Stimulated activated naive CD8-positive, alpha-beta T cell treated with anti-CD3 and anti-CD28 coated beads, Interleukin-15, Interleukin-2, amounts not matched to agents 100 ng/mL and 50 ng/mL, for 24 hours (primary cell): ENCODE measurements around the gene MTG1.
"Not testable (repeated sequence)": the region's sequence is repeated elsewhere in the genome, so short reads cannot be mapped to it uniquely, and the experiment has no call there.

Experiments used
- H3K27ac Mint-ChIP-seq: one replicate; pipeline ENCODE4 v1.8.0; 2021; ENCODE audit warnings: mild to moderate bottlenecking, mixed read lengths
- H3K27me3 Mint-ChIP-seq: one replicate; pipeline ENCODE4 v1.8.0; 2021; ENCODE audit warnings: mixed read lengths
- H3K36me3 Mint-ChIP-seq: one replicate; pipeline ENCODE4 v1.8.0; 2021; ENCODE audit warnings: low read depth, mixed read lengths
- H3K4me1 Mint-ChIP-seq: one replicate; pipeline ENCODE4 v1.8.0; 2021; ENCODE audit warnings: low read depth, mixed read lengths
- H3K4me3 Mint-ChIP-seq: one replicate; pipeline ENCODE4 v1.8.0; 2021; ENCODE audit warnings: mild to moderate bottlenecking, mixed read lengths
- H3K9me3 Mint-ChIP-seq: one replicate; pipeline ENCODE4 v1.8.0; 2021; ENCODE audit warnings: mixed read lengths

The MTG1 gene

GRCh38 chr10:133379801-133380666, 13.9 kb upstream of the MTG1 start:
- H3K27me3 Mint-ChIP-seq, result no peaks in the 10 kb centered on the region
- no peak overlapping the region for H3K27ac Mint-ChIP-seq
- no peaks in the 10 kb centered on the region for H3K36me3 Mint-ChIP-seq
- peak overlapping the region; percentile 56 for H3K4me3 Mint-ChIP-seq
- H3K4me1 Mint-ChIP-seq, result peaks cover 7% of the 10 kb centered on the region
- no peaks in the 10 kb centered on the region for H3K9me3 Mint-ChIP-seq

DNA sequence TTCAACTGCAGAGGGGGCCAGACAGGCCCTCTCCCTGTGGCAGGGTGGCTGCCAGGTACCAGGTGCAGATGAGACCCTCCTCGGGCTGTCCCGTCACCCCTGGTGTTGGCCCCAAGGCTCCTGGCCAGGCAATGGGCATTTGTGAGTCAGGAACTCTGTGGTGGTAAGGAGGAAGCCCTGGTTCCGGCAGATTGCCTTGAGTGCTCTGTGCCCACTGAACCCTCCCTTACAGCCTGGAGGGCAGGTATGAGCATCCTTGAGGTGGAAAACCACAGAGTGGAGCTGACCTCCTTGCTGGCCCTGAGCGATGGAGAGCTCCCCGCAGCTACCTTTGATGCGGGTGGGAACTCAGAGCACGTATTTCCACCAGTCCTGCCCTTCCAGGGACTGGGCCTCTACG, 12.9 kb upstream of the MTG1 start:
- peaks cover 7% of the 10 kb centered on the region for H3K4me1 Mint-ChIP-seq
- no peak overlapping the region for H3K27ac Mint-ChIP-seq
- no peak overlapping the region for H3K4me3 Mint-ChIP-seq
- H3K36me3 Mint-ChIP-seq, result no peaks in the 10 kb centered on the region
- no peaks in the 10 kb centered on the region for H3K27me3 Mint-ChIP-seq
- no peaks in the 10 kb centered on the region for H3K9me3 Mint-ChIP-seq

DNA sequence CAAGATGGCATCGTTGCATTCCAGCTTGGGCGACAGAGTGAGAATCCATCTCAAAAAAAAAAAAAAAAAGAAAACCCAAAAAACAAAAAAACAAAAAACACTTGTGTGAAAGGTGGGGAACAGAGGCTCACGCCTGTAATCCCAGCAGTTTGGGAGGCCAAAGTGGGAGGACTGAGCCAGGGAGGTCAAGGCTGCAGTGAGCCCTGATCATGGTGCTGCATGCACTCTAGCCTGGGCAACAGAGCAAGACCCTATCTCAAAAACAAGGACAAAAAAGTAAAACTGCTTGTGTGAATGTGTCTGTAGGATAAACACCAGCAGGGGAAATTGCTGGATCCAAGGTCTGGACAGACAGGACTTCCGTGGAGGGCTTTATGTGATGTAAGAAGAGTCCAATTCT, 10.4 kb upstream of the MTG1 start:
- Mint-ChIP-seq H3K27me3 (no peaks in the 10 kb centered on the region), H3K27ac (no peak overlapping the region), H3K4me3 (no peak overlapping the region), H3K4me1 (peaks cover 12% of the 10 kb centered on the region), H3K36me3 (no peaks in the 10 kb centered on the region), H3K9me3 (no peaks in the 10 kb centered on the region)

DNA sequence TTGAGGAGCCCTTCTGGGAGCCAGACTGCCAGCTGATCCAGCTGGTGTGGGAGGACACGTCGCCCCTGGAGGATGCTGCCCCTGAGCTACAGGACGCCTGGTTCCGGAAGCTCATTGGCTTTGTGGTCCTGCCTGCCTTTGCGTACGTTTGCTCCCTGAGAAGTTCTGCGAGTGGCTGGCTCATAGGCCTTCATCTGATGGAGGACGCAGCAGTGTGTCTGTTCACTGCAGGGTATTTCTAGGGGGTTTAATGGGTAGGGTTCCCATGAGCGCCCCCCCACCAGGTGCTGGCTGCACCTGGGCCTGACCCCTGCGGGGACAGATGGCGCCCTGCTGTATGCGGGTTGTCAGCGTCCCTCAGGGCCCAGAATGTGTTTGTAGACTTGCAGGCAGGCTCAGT, 9.9 kb upstream of the MTG1 start:
- Mint-ChIP-seq H3K27ac (no peak overlapping the region), H3K9me3 (no peaks in the 10 kb centered on the region), H3K4me1 (peaks cover 18% of the 10 kb centered on the region), H3K27me3 (no peaks in the 10 kb centered on the region), H3K36me3 (no peaks in the 10 kb centered on the region), H3K4me3 (no peak overlapping the region)

DNA sequence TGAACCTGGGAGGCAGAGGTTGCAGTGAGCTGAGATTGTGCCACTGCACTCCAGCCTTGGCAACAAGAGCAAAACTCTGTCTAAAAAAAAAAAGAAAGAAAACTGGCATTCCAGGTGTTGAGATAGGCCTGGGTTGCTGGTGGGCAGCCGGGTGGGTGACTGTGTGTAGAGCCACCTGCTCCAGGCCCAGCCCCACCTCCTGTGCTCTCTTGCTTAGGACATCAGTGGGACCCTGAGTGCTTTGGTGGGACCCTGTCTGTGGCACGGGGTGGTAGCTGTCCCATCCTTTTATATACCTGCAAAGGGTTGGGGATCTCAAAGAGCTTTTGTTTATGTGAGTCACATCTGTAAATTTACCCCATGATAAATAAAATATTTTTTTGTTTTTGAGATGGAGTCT, 8.7 kb upstream of the MTG1 start:
- Mint-ChIP-seq H3K9me3 (no peaks in the 10 kb centered on the region), H3K27me3 (no peaks in the 10 kb centered on the region), H3K4me3 (no peak overlapping the region), H3K36me3 (no peaks in the 10 kb centered on the region), H3K27ac (no peak overlapping the region), H3K4me1 (peaks cover 28% of the 10 kb centered on the region)

GRCh38 chr10:133386951-133387350, 7.0 kb upstream of the MTG1 start:
- peaks cover 44% of the 10 kb centered on the region for H3K4me1 Mint-ChIP-seq
- not testable (repeated sequence) for H3K36me3 Mint-ChIP-seq, H3K27ac Mint-ChIP-seq, H3K9me3 Mint-ChIP-seq, H3K27me3 Mint-ChIP-seq, H3K4me3 Mint-ChIP-seq

DNA sequence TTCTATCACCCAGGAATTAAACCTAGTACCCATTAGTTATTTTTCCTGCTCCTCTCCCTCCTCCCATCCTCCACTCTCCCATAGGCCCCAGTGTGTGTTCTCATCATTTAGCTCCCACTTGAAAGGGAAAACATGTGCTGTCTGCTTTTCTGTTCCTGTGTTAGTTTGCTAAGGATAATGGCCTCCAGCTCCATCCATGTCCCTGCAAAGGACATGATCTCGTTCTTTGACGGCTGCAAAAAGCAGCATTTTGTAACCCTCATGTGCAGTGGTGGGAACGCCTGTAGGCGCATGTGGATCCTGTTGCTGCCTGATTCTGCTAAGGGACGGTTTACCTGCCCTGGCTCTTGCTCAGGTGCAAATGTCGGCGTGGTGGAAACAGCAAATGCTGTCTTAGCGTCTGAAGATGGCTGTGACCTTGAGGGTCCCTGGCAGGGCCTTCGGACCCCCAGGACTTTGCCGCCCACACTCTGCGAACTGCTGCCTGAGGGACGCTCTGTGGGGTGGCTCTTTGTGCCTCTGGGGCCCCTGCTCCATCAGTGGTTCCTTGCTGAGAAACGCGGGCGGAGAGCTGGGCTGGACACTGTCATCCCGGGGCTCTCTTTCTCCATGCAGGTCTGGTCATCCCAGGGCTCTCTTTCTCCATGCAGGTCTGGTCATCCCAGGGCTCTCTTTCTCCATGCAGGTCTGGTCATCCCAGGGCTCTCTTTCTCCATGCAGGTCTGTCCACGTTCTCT, 5.6 kb upstream of the MTG1 start:
- Mint-ChIP-seq H3K27me3 (no peaks in the 10 kb centered on the region), H3K36me3 (no peaks in the 10 kb centered on the region), H3K27ac (peak overlapping the region; percentile 87), H3K9me3 (no peaks in the 10 kb centered on the region), H3K4me1 (peaks cover 53% of the 10 kb centered on the region), H3K4me3 (peak overlapping the region; percentile 79)

- H3K4me1 Mint-ChIP-seq, result peaks cover 56% of the 10 kb centered on the region
Measured at GRCh38 chr10:133388973-133389818, 4.8 kb upstream of the MTG1 start.

DNA sequence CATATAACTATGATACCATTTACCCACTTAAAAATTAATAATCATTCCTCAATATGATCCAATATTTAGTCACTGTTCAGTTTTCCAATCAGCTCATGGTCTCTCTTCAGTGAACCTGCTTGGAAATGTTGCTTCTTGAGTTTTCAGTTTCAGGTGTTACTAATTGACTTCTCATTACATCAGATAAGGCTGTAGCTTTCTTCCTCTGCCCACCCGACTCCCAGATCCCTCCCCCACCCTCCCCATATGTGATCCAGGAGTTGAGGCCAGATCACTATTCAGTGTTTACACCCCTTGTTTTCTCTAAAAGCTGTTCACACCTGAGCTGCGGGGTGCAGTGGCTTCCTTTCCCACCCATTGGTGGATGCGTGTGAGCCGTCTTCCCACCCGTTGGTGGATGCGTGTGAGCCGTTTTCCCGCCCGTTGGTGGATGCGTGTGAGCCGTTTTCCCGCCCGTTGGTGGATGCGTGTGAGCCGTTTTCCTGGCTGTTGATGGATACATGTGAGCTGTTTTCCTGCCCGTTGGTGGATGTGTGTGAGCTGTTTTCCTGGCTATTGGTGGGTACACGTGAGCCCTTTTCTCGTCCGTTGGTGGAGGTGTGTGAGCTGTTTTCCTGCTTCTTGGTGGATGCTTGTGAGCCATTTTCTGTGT, 3.2 kb upstream of the MTG1 start:
- Mint-ChIP-seq H3K4me3 (peak overlapping the region; percentile 79), H3K4me1 (peaks cover 69% of the 10 kb centered on the region), H3K27me3 (no peaks in the 10 kb centered on the region), H3K36me3 (peaks cover 9% of the 10 kb centered on the region), H3K9me3 (no peaks in the 10 kb centered on the region), H3K27ac (peak overlapping the region; percentile 87)

More at GRCh38 chr10:133388973-133389818, 4.8 kb upstream of the MTG1 start:
- Mint-ChIP-seq H3K27me3 (no peaks in the 10 kb centered on the region), H3K9me3 (no peaks in the 10 kb centered on the region), H3K4me3 (peak overlapping the region; percentile 79), H3K27ac (peak overlapping the region; percentile 87), H3K36me3 (no peaks in the 10 kb centered on the region)

GRCh38 chr10:133391249-133391635, 2.7 kb upstream of the MTG1 start:
- peaks cover 72% of the 10 kb centered on the region for H3K4me1 Mint-ChIP-seq
- no peaks in the 10 kb centered on the region for H3K27me3 Mint-ChIP-seq
- H3K4me3 Mint-ChIP-seq, result peak overlapping the region; percentile 54
- peaks cover 11% of the 10 kb centered on the region for H3K36me3 Mint-ChIP-seq
- no peaks in the 10 kb centered on the region for H3K9me3 Mint-ChIP-seq
- peak overlapping the region; percentile 87 for H3K27ac Mint-ChIP-seq

GRCh38 chr10:133391761-133392518, 2.0 kb upstream of the MTG1 start:
- Mint-ChIP-seq H3K9me3 (no peaks in the 10 kb centered on the region), H3K4me3 (peak overlapping the region; percentile 54), H3K27me3 (no peaks in the 10 kb centered on the region), H3K36me3 (peaks cover 18% of the 10 kb centered on the region), H3K27ac (peak overlapping the region; percentile 87), H3K4me1 (peaks cover 74% of the 10 kb centered on the region)

DNA sequence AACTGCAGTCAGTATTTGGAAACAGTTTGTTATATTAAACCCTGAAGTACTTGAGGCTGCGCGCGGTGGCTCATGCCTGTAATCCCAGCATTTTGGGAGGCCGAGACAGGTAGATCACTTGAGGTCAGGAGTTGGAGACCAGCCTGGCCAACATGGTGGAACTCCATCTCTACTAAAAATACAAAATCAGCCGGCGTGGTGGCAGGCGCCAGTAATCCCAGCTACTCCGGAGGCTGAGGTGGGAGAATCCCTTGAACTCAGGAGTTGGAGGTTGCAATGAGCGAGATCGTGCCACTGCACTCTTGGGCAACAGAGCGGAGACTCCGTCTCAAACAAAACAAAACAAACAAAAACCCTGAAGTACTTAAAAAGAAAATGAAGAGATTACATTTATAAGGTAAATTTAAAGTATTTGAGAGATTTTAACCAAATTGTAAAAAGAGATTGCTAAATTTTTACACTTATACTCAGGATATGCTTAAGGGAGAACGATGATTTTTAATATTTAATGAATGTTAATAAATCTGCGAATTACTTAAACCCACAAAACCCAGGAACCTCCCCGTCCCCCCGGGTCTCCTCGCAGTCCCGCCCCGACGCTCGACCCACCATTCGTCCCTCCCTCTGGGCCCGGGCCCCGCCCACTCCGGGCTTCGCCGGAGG, 425 bp upstream of the MTG1 start:
- Mint-ChIP-seq H3K27ac (peak overlapping the region; percentile 55), H3K4me3 (peak overlapping the region; percentile 96), H3K27me3 (no peaks in the 10 kb centered on the region), H3K9me3 (no peaks in the 10 kb centered on the region), H3K4me1 (peaks cover 69% of the 10 kb centered on the region), H3K36me3 (peaks cover 33% of the 10 kb centered on the region)

GRCh38 chr10:133394801-133395221, 854 bp downstream of the MTG1 start:
- H3K27me3 Mint-ChIP-seq, result no peaks in the 10 kb centered on the region
- H3K4me1 Mint-ChIP-seq, result peaks cover 62% of the 10 kb centered on the region
- no peaks in the 10 kb centered on the region for H3K9me3 Mint-ChIP-seq

More at GRCh38 chr10:133394801-133395221, 854 bp downstream of the MTG1 start:
- Mint-ChIP-seq H3K36me3 (peaks cover 43% of the 10 kb centered on the region), H3K27ac (peak overlapping the region; percentile 97), H3K4me3 (peak overlapping the region; percentile 96)
